Stomach (tissue), 4 donors: ENCODE data around the gene EGFLAM.

ENCODE experiments used
- CTCF ChIP-seq, 7 experiments: fragments of 450-650 bp in 4 of 7; fragments of 200-600 bp in 3 of 7; sonication (generic) in 3 of 7; IDR thresholded peaks; one replicate each; pipeline ENCODE4 v1.5.1; 2016 to 2019; ENCODE audit warnings: antibody characterized with exemption in 7 of 7, control low read depth in 2 of 7, mild to moderate bottlenecking in 1 of 7
- EP300 ChIP-seq: sonication (generic); formaldehyde crosslinking; IDR thresholded peaks from one replicate; pipeline ENCODE4 v1.6.1; 2017; ENCODE audit warnings: antibody characterized with exemption
- POLR2A ChIP-seq, 4 donors: fragments of 450-650 bp; IDR thresholded peaks; one replicate each; pipeline ENCODE4 v1.6.1; 2016; ENCODE audit warnings: antibody characterized with exemption in 4 of 4, control low read depth in 2 of 4, mild to moderate bottlenecking in 1 of 4, moderate library complexity in 1 of 4
- POLR2AphosphoS5 ChIP-seq, 3 donors: sonication (generic); formaldehyde crosslinking; IDR thresholded peaks; one replicate each; pipeline ENCODE4 v1.6.1; 2016; ENCODE audit warnings: antibody characterized with exemption in 3 of 3

- TF ChIP-seq CTCF (IDR thresholded peaks at IDR 0.05), result no peak
- TF ChIP-seq POLR2A (IDR thresholded peaks at IDR 0.05), result no peak
- TF ChIP-seq EP300, result no peak
- TF ChIP-seq POLR2AphosphoS5 (IDR thresholded peaks at IDR 0.05), result no peak
Measured at GRCh38 chr5:38228914-38229313, 29.4 kb upstream of the EGFLAM start.
